DND-41 (cell line): ENCODE measurements around the gene PLXNA4.

Experiments
- EZH2 ChIP-seq: IDR thresholded peaks from 3 replicates; pipeline ENCODE4 v1.6.1; 2012; ENCODE audit warnings: borderline replicate concordance, low read depth, mild to moderate bottlenecking, moderate library complexity, low read length, inconsistent platforms; ENCODE audit not compliant: severe bottlenecking
- TF ChIP-seq, protein P1 (sequence below): IDR thresholded peaks from 2 replicates; pipeline ENCODE4 v1.5.1; 2012; ENCODE audit warnings: borderline replicate concordance, low read length, moderate library complexity, mild to moderate bottlenecking; ENCODE audit not compliant: poor library complexity, severe bottlenecking; ENCODE audit errors: extremely low read depth

DNA sequence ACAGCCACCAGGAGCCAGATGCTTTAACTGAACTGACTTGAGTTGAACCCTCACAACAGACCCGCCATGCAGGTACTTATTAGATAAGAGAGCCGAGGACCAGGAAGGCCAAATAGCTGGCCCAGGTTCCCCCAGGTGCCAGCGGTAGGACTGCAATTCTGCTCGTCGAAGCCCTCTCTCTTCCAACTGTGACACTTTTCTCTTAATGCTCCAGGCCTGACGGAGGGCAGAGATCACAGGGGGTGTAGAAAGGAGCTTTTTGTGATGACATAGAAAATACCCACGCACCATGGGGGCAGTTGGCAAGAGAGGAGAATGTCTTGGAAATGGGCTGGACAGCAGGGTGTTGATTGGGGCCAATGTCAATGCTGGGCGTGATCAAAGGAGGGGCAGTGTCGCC, 208.5 kb downstream of the PLXNA4 start:
- TF ChIP-seq, protein P1, sequence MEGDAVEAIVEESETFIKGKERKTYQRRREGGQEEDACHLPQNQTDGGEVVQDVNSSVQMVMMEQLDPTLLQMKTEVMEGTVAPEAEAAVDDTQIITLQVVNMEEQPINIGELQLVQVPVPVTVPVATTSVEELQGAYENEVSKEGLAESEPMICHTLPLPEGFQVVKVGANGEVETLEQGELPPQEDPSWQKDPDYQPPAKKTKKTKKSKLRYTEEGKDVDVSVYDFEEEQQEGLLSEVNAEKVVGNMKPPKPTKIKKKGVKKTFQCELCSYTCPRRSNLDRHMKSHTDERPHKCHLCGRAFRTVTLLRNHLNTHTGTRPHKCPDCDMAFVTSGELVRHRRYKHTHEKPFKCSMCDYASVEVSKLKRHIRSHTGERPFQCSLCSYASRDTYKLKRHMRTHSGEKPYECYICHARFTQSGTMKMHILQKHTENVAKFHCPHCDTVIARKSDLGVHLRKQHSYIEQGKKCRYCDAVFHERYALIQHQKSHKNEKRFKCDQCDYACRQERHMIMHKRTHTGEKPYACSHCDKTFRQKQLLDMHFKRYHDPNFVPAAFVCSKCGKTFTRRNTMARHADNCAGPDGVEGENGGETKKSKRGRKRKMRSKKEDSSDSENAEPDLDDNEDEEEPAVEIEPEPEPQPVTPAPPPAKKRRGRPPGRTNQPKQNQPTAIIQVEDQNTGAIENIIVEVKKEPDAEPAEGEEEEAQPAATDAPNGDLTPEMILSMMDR = no peak
- no peak for TF ChIP-seq EZH2
